DOHH2 (cell line): ENCODE data around the gene CNTN4.

Source experiments
- EZH2phosphoT487 ChIP-seq: fragments of 200-600 bp; sonication (generic); IDR thresholded peaks from 2 replicates; pipeline ENCODE4 v1.6.1; 2017; ENCODE audit warnings: borderline replicate concordance, mild to moderate bottlenecking, antibody characterized with exemption, low read length, moderate library complexity, mixed read lengths
- TF ChIP-seq, protein P1 (sequence below): fragments of 200-600 bp; sonication (generic); IDR thresholded peaks from one replicate; pipeline ENCODE4 v1.5.1; 2014; ENCODE audit warnings: antibody characterized with exemption, mild to moderate bottlenecking, low read depth, low read length; ENCODE audit not compliant: poor library complexity, severe bottlenecking

DNA sequence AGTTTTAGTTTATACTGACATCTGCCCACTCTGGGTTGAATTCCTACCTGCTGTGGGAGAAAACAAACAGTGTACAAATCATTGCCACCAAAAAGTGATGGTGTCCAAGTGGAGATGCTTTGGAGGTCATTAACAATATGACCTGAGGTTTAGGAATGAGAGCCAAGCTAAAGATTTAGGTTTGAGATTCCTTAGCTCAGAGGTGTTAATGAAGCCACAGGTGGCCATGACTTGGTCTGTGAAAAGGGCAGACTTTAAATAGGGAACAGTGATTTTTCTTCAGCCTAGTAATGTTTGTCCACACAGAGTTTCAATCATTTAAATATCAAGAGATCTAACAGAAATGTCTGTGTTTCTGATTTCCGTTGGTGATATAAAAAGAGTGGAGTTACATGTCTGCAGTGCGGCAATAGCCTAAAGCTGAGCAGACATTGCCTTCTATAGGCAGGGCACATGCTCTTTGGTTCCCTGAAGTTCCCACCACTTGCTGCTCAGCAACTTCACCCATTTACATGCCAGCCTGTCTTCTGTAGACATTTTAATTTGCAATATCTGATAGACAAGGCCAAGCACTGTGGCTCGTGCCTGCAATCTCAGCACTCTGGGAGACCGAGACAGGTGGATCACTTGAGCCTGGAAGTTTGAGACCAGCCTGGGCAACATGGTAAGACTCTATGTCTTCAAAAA, 588.3 kb downstream of the CNTN4 start:
- TF ChIP-seq, protein P1, sequence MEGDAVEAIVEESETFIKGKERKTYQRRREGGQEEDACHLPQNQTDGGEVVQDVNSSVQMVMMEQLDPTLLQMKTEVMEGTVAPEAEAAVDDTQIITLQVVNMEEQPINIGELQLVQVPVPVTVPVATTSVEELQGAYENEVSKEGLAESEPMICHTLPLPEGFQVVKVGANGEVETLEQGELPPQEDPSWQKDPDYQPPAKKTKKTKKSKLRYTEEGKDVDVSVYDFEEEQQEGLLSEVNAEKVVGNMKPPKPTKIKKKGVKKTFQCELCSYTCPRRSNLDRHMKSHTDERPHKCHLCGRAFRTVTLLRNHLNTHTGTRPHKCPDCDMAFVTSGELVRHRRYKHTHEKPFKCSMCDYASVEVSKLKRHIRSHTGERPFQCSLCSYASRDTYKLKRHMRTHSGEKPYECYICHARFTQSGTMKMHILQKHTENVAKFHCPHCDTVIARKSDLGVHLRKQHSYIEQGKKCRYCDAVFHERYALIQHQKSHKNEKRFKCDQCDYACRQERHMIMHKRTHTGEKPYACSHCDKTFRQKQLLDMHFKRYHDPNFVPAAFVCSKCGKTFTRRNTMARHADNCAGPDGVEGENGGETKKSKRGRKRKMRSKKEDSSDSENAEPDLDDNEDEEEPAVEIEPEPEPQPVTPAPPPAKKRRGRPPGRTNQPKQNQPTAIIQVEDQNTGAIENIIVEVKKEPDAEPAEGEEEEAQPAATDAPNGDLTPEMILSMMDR, result no peak
- TF ChIP-seq EZH2phosphoT487, result no peak
